22Rv1 (cell line): Measurements from ENCODE around the gene LRRC27.

Experiments
- H3K27ac ChIP-seq: fragments of 450-650 bp; 2 replicates; pipeline ENCODE4 v1.5.1; 2017
- CTCF ChIP-seq: fragments of 450-650 bp; IDR thresholded peaks from 2 replicates; pipeline ENCODE4 v1.5.1; 2017; ENCODE audit warnings: mild to moderate bottlenecking
- ZFX ChIP-seq: fragments of 450-650 bp; IDR thresholded peaks from 2 replicates; pipeline ENCODE4 v1.6.1; 2017; ENCODE audit warnings: antibody characterized with exemption, borderline replicate concordance

Gene LRRC27

GRCh38 chr10:132396494-132397035 lies 64.6 kb downstream of the LRRC27 start:
- TF ChIP-seq ZFX (no peak), CTCF (peak; percentile 59)
- peak overlapping the region; percentile 69 for H3K27ac ChIP-seq

DNA sequence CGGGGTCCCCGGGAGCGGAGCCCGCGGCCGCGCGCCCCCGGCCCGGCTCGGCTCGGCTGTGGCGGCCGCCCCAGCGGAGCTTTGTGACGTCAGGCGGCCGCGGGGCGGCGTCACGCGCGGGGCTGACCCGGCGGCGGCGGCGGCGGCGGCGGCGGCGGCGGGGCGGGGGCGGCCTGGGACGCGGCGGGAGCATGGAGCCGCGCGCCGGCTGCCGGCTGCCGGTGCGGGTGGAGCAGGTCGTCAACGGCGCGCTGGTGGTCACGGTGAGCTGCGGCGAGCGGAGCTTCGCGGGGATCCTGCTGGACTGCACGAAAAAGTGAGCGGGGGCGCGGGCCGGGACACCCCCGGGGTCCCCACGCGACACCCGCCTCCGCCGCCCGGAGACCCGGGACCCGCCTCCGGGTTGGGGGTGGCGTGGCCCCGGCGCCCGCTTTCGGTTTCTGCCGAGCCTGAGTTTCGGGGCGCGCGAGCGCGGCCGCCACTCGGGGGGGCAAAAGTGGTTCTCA lies 65.1 kb downstream of the LRRC27 start, which contains the start of gene PWWP2B:
PWWP2B (plus strand) TSS at position 165 of the 506 bp plus-strand sequence; CDS start at position 192, 27 bp downstream.
- peak within 1 kb of the TSS; percentile 69 for H3K27ac ChIP-seq
- no peak for TF ChIP-seq CTCF
- TF ChIP-seq ZFX, result no peak

GRCh38 chr10:132397671-132398565 lies 65.9 kb downstream of the LRRC27 start:
- H3K27ac ChIP-seq, result peak overlapping the region; percentile 69
- TF ChIP-seq CTCF, result no peak
- TF ChIP-seq ZFX, result no peak

- H3K27ac ChIP-seq, result peak overlapping the region; percentile 69
Measured at GRCh38 chr10:132398566-132398991, 66.6 kb downstream of the LRRC27 start.

GRCh38 chr10:132399117-132400035 lies 67.4 kb downstream of the LRRC27 start:
- TF ChIP-seq CTCF (no peak), ZFX (no peak)
- H3K27ac ChIP-seq, result no peak overlapping the region

More at GRCh38 chr10:132398566-132398991, 66.6 kb downstream of the LRRC27 start:
- TF ChIP-seq CTCF, result no peak
- TF ChIP-seq ZFX, result no peak

DNA sequence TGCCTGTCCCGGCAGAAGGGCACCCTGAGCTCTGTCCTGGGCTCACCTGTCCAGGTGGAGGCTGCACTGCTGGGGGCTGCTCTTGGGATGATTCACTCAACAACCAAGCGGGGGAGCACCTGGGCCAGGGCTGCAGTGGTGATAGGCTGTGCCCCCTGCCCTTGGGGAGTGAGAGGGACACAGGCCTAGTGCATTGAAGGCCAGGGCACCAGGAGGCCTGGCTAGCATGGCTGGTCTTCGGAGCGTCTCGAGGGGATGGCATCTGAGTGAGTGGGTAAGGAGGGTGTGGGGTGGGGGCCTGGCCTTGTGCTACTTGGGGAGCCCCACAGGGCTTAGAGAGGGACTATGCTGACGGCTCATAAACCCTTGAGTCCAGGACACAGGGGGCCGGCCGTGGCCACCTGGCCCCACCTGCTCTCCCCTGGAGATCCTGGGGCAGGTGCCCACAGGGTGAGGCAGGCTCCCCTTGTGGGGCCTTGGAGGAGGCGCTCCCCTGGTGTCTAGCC lies 68.1 kb downstream of the LRRC27 start:
- no peak overlapping the region for H3K27ac ChIP-seq
- TF ChIP-seq ZFX, result no peak
- no peak for TF ChIP-seq CTCF
